Measurements from ENCODE around the gene EVI2B. TPM values are rescaled to one million over a fixed set of nuclear protein-coding genes. Genes with fewer than 3 reads are reported as not detected.
"Not testable (repeated sequence)": the region's sequence is repeated elsewhere in the genome, so short reads cannot be mapped to it uniquely, and the experiment has no call there.

The EVI2B gene
- total RNA-seq, 1 donor from 2014 or later: 65.2 TPM

- intact Hi-C loops (cut with micrococcal nuclease): loop anchor here (5.0 to 10.0 kb wide), 4 partner anchors 181 to 489 kb away; partner anchors contain the start of genes CRLF3 and RNF135
Observed at GRCh38 chr17:31311526-31311925, 2.3 kb downstream of the EVI2B start.

GRCh38 chr17:31310886-31311285 lies 3.0 kb downstream of the EVI2B start:
- intact Hi-C loops (cut with micrococcal nuclease): loop anchor here (1.0 to 10.0 kb wide), 5 partner anchors 10 to 489 kb away; partner anchors contain the start of genes CRLF3, EVI2A and RNF135

- intact Hi-C loops (cut with micrococcal nuclease): loop anchor here (1.0 to 10.0 kb wide), 5 partner anchors 11 to 488 kb away; partner anchors contain the start of genes CRLF3, EVI2A and RNF135
Observed at GRCh38 chr17:31310260-31310659, 3.6 kb downstream of the EVI2B start.

- intact Hi-C loops (cut with micrococcal nuclease): no loop called here
Observed at GRCh38 chr17:31309556-31309955, 4.3 kb downstream of the EVI2B start.

- intact Hi-C loops (cut with micrococcal nuclease): no loop called here
Observed at GRCh38 chr17:31308372-31309334, 5.2 kb downstream of the EVI2B start.

GRCh38 chr17:31307640-31308039 lies 6.2 kb downstream of the EVI2B start:
- intact Hi-C loops (cut with micrococcal nuclease): no loop called here

GRCh38 chr17:31299624-31300023 lies 14.2 kb downstream of the EVI2B start:
- intact Hi-C loops (cut with micrococcal nuclease): no loop called here

- intact Hi-C loops (cut with micrococcal nuclease): no loop called here
Observed at GRCh38 chr17:31297090-31297489, 16.8 kb downstream of the EVI2B start, which contains the start of gene OMG. OMG (minus strand) TSS chr17:31297239; CDS start chr17:31296331, 908 bp downstream.

- intact Hi-C loops (cut with micrococcal nuclease): no loop called here
Observed at GRCh38 chr17:31296142-31296541, 17.7 kb downstream of the EVI2B start.

GRCh38 chr17:31295489-31295871 lies 18.4 kb downstream of the EVI2B start:
- intact Hi-C loops (cut with micrococcal nuclease): no loop called here

GRCh38 chr17:31294820-31295488 lies 18.9 kb downstream of the EVI2B start:
- intact Hi-C loops (cut with micrococcal nuclease): no loop called here

GRCh38 chr17:31294231-31294630 lies 19.6 kb downstream of the EVI2B start:
- intact Hi-C loops (cut with micrococcal nuclease): no loop called here

- intact Hi-C loops (cut with micrococcal nuclease): no loop called here
Observed at GRCh38 chr17:31293581-31293980, 20.3 kb downstream of the EVI2B start.

GRCh38 chr17:31291820-31292219 lies 22.0 kb downstream of the EVI2B start:
- intact Hi-C loops (cut with micrococcal nuclease): no loop called here

GRCh38 chr17:31289790-31290189 lies 24.1 kb downstream of the EVI2B start:
- intact Hi-C loops (cut with micrococcal nuclease): no loop called here

- intact Hi-C loops (cut with micrococcal nuclease): not testable (repeated sequence)
Observed at GRCh38 chr17:31287932-31288331, 25.9 kb downstream of the EVI2B start.

GRCh38 chr17:31286587-31286986 lies 27.3 kb downstream of the EVI2B start:
- intact Hi-C loops (cut with micrococcal nuclease): no loop called here

- intact Hi-C loops (cut with micrococcal nuclease): no loop called here
Observed at GRCh38 chr17:31283841-31284240, 30.0 kb downstream of the EVI2B start.

GRCh38 chr17:31281061-31281460 lies 32.8 kb downstream of the EVI2B start:
- intact Hi-C loops (cut with micrococcal nuclease): no loop called here

- intact Hi-C loops (cut with micrococcal nuclease): no loop called here
Observed at GRCh38 chr17:31279401-31279800, 34.5 kb downstream of the EVI2B start.

GRCh38 chr17:31275116-31275515 lies 38.7 kb downstream of the EVI2B start:
- intact Hi-C loops (cut with micrococcal nuclease): no loop called here

GRCh38 chr17:31274252-31274651 lies 39.6 kb downstream of the EVI2B start:
- intact Hi-C loops (cut with micrococcal nuclease): no loop called here

Measured in T-helper 2 cell treated with Interferon-gamma antibody and Interleukin-4, amounts not matched to agents 100 ng/mL and 5 ng/mL, for 36 hours (primary cell).